ENCODE measurements around the gene DCLK2.

DCLK2 gene

DNA sequence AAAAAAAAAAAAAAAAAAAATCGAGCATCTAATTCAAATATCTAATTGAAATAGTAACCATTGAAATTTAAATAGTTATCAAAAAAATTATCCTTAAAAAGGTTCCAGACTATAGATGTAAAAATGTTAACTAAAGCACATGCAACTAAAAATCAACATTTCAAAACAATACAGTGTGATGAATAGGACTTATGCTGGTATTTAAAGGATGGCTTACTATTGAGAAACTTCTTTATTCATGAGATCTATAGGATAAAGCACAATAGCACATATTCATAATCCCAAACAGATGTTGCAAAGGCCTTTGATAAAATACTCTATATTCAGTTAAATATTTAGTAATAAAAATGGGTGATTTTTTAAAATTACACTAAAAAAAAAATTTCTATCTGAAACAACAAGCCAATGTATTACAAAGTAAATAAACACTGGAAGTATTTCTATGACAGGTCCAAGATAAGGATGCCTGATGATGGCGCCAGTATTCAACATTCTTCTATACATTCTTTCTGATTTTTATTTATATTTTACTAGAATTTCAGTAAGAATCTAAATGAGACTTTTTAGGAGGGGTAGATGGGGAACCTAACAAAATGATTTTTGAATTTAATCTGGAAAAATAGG, 26.3 kb downstream of the DCLK2 start:
- no peaks in the 10 kb centered on the region for H3K9me3 ChIP-seq (ENCODE audit: low read length)
- H3K4me1 ChIP-seq (ENCODE audit: insufficient read depth, low read length, severe bottlenecking): no peaks in the 10 kb centered on the region
- H3K27me3 ChIP-seq (ENCODE audit: insufficient read depth, low read length): no peaks in the 10 kb centered on the region
- H3K27ac ChIP-seq (ENCODE audit: low read depth, low read length, poor library complexity, severe bottlenecking): no peak overlapping the region
- H3K4me3 ChIP-seq (ENCODE audit: low read depth, low read length, poor library complexity, severe bottlenecking): no peak overlapping the region
- TF ChIP-seq, protein P1, sequence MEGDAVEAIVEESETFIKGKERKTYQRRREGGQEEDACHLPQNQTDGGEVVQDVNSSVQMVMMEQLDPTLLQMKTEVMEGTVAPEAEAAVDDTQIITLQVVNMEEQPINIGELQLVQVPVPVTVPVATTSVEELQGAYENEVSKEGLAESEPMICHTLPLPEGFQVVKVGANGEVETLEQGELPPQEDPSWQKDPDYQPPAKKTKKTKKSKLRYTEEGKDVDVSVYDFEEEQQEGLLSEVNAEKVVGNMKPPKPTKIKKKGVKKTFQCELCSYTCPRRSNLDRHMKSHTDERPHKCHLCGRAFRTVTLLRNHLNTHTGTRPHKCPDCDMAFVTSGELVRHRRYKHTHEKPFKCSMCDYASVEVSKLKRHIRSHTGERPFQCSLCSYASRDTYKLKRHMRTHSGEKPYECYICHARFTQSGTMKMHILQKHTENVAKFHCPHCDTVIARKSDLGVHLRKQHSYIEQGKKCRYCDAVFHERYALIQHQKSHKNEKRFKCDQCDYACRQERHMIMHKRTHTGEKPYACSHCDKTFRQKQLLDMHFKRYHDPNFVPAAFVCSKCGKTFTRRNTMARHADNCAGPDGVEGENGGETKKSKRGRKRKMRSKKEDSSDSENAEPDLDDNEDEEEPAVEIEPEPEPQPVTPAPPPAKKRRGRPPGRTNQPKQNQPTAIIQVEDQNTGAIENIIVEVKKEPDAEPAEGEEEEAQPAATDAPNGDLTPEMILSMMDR (IDR thresholded peaks at IDR 0.05; ENCODE audit: low read length): no peak
- no peak for TF ChIP-seq EZH2 (IDR thresholded peaks at IDR 0.05; ENCODE audit: borderline replicate concordance, low read length)
- H3K79me2 ChIP-seq (ENCODE audit: insufficient read depth, low read length): no peaks in the 10 kb centered on the region
- no peaks in the 10 kb centered on the region for H4K20me1 ChIP-seq (ENCODE audit: insufficient read depth, low read length)
- H3K36me3 ChIP-seq (ENCODE audit: insufficient read depth, low read length): no peaks in the 10 kb centered on the region
- H3K9me2 ChIP-seq (ENCODE audit: low read depth, low read length): no peaks in the 10 kb centered on the region
- H2AFZ ChIP-seq (ENCODE audit: low read length): no peak overlapping the region
- no peaks in the 10 kb centered on the region for H3F3A ChIP-seq (ENCODE audit: insufficient read depth, low read length)
- no peak overlapping the region for H3K4me2 ChIP-seq (ENCODE audit: low read length)
- no peak overlapping the region for H3K9ac ChIP-seq (ENCODE audit: low read length)

DNA sequence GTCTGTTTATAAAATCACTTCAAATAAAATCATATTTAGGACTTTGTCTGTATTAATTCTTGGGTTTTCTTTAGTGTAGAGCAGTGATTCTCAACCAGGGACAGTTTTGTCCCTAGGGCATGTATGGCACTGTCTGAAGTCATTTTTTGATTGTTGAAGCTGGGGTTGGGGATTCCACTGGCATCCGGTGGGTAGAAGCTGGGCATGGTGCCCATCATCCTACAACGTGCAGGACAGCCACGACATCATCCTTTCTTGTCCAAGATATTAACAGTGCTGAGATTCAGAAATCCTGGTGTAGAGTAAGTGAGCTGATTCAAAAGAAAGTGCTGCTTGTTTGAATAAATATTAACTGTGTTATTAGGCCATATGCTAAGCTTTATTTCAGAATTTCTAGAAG, 28.6 kb downstream of the DCLK2 start:
- Histone ChIP-seq H3K27me3 (ENCODE audit: insufficient read depth, low read length) (no peaks in the 10 kb centered on the region), H3K4me1 (ENCODE audit: insufficient read depth, low read length, severe bottlenecking) (no peaks in the 10 kb centered on the region), H4K20me1 (ENCODE audit: insufficient read depth, low read length) (no peaks in the 10 kb centered on the region), H3K4me3 (ENCODE audit: low read depth, low read length, poor library complexity, severe bottlenecking) (no peak overlapping the region), H3K9ac (ENCODE audit: low read length) (no peak overlapping the region), H3K4me2 (ENCODE audit: low read length) (no peak overlapping the region), H3K36me3 (ENCODE audit: insufficient read depth, low read length) (no peaks in the 10 kb centered on the region), H3K9me3 (ENCODE audit: low read length) (no peaks in the 10 kb centered on the region), H3K79me2 (ENCODE audit: insufficient read depth, low read length) (no peaks in the 10 kb centered on the region), H2AFZ (ENCODE audit: low read length) (no peak overlapping the region), H3F3A (ENCODE audit: insufficient read depth, low read length) (no peaks in the 10 kb centered on the region), H3K27ac (ENCODE audit: low read depth, low read length, poor library complexity, severe bottlenecking) (no peak overlapping the region), H3K9me2 (ENCODE audit: low read depth, low read length) (no peaks in the 10 kb centered on the region)
- TF ChIP-seq, protein P1 (IDR thresholded peaks at IDR 0.05; ENCODE audit: low read length): no peak
- no peak for TF ChIP-seq EZH2 (IDR thresholded peaks at IDR 0.05; ENCODE audit: borderline replicate concordance, low read length)

DNA sequence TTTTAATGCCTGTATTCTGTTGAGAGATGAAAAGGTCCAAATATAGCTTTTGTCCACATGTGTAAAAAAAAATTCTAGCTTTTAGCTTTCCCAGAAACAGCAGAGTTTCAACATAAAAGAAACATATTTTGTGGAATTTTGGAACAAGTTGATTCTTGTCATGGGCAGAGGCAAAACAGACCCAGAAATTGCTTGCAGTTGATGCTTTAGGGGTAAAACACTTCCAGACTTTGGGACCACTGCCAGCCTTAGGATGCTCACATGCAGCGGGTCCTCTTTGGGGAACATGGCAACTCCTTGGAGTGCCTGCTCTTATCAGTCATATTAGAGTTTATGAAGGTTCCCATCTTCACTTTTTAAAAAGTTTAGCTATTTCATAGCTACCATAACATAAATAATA, 30.4 kb downstream of the DCLK2 start:
- Histone ChIP-seq H3K79me2 (ENCODE audit: insufficient read depth, low read length) (no peaks in the 10 kb centered on the region), H3K36me3 (ENCODE audit: insufficient read depth, low read length) (no peaks in the 10 kb centered on the region), H3K4me2 (ENCODE audit: low read length) (no peak overlapping the region), H3K9me3 (ENCODE audit: low read length) (no peaks in the 10 kb centered on the region), H3K4me3 (ENCODE audit: low read depth, low read length, poor library complexity, severe bottlenecking) (no peak overlapping the region), H2AFZ (ENCODE audit: low read length) (no peak overlapping the region), H3K27ac (ENCODE audit: low read depth, low read length, poor library complexity, severe bottlenecking) (no peak overlapping the region), H3K9me2 (ENCODE audit: low read depth, low read length) (no peaks in the 10 kb centered on the region), H3K4me1 (ENCODE audit: insufficient read depth, low read length, severe bottlenecking) (no peaks in the 10 kb centered on the region), H3F3A (ENCODE audit: insufficient read depth, low read length) (no peaks in the 10 kb centered on the region), H4K20me1 (ENCODE audit: insufficient read depth, low read length) (no peaks in the 10 kb centered on the region), H3K27me3 (ENCODE audit: insufficient read depth, low read length) (no peaks in the 10 kb centered on the region), H3K9ac (ENCODE audit: low read length) (no peak overlapping the region)
- TF ChIP-seq, protein P1 (IDR thresholded peaks at IDR 0.05; ENCODE audit: low read length): no peak
- TF ChIP-seq EZH2 (IDR thresholded peaks at IDR 0.05; ENCODE audit: borderline replicate concordance, low read length): no peak

Measured in OCI-LY1 (cell line).